Vagina (tissue), 2 donors: ENCODE data around the gene SSX2IP.

ENCODE experiments used
- CTCF ChIP-seq, 3 experiments: fragments of 450-650 bp in 2 of 3; fragments of 200-600 bp in 1 of 3; sonication (generic) in 1 of 3; IDR thresholded peaks; one replicate each; pipeline ENCODE4 v1.5.1; 2017 to 2019; ENCODE audit warnings: antibody characterized with exemption in 3 of 3, mild to moderate bottlenecking in 2 of 3, moderate library complexity in 2 of 3
- POLR2A ChIP-seq, 2 donors: fragments of 450-650 bp; IDR thresholded peaks; one replicate each; pipeline ENCODE4 v1.6.1; 2017; ENCODE audit warnings: antibody characterized with exemption in 2 of 2, mild to moderate bottlenecking in 2 of 2, moderate library complexity in 2 of 2
- POLR2AphosphoS5 ChIP-seq, 2 donors: sonication (generic); formaldehyde crosslinking; IDR thresholded peaks; one replicate each; pipeline ENCODE4 v1.9.0; 2017; ENCODE audit warnings: antibody characterized with exemption in 2 of 2, mild to moderate bottlenecking in 2 of 2, low read depth in 1 of 2; ENCODE audit not compliant: insufficient read depth in 1 of 2

GRCh38 chr1:84634536-84635205, 55.6 kb downstream of the SSX2IP start:
- TF ChIP-seq CTCF (IDR thresholded peaks at IDR 0.05) (no peak), POLR2A (IDR thresholded peaks at IDR 0.05) (no peak), POLR2AphosphoS5 (IDR thresholded peaks at IDR 0.05; ENCODE audit: insufficient read depth in 1 of 2, low read depth in 1 of 2) (no peak)
